Right atrium auricular region (tissue), 2 donors: ENCODE measurements around the gene ARSB. TPM values are rescaled to one million over a fixed set of nuclear protein-coding genes. Genes with fewer than 3 reads are reported as not detected.

ENCODE experiments used
- DNase-seq: peaks from one replicate; pipeline ENCODE4 v3.0.0-alpha.2; 2019; ENCODE audit warnings: low spot score
- H3K27ac ChIP-seq, 2 donors: fragments of 200-600 bp; sonication (generic); 1 replicate in 1 of 2; 2 replicates in 1 of 2; pipeline ENCODE4 v1.5.1; 2016 to 2019
- H3K27me3 ChIP-seq, 2 donors: fragments of 200-600 bp; sonication (generic); one replicate each; pipeline versions ENCODE4 v1.5.1 to v1.6.0; 2017 to 2019
- H3K36me3 ChIP-seq: fragments of 200-600 bp; sonication (generic); one replicate; pipeline ENCODE4 v1.5.1; 2016
- H3K4me1 ChIP-seq, 2 donors: fragments of 200-600 bp; sonication (generic); one replicate each; pipeline versions ENCODE4 v1.5.1 to v1.6.0; 2017 to 2019
- H3K4me3 ChIP-seq, 2 donors: fragments of 200-600 bp; sonication (generic); 1 replicate in 1 of 2; 2 replicates in 1 of 2; pipeline ENCODE4 v1.5.1; 2017 to 2019; ENCODE audit warnings: mild to moderate bottlenecking in 1 of 2, moderate library complexity in 1 of 2
- H3K9me3 ChIP-seq, 2 donors: fragments of 200-600 bp; sonication (generic); one replicate each; pipeline ENCODE4 v1.5.1; 2019
- total RNA-seq, 2 donors: library from RNA; depleted of rRNA; stranded (reverse); fragments of >200 nt; gene quantifications; one replicate each; pipeline ENCODE4 v1.1.0, GENCODE V29; 2016
- TF ChIP-seq, protein P1 (sequence below), 2 donors: fragments of 200-600 bp; sonication (generic); IDR thresholded peaks; one replicate each; pipeline ENCODE4 v1.5.1; 2019; ENCODE audit warnings: antibody characterized with exemption in 2 of 2

ARSB gene
- total RNA-seq, 2 donors from 2014 or later = 11.5 to 16.4 TPM

DNA sequence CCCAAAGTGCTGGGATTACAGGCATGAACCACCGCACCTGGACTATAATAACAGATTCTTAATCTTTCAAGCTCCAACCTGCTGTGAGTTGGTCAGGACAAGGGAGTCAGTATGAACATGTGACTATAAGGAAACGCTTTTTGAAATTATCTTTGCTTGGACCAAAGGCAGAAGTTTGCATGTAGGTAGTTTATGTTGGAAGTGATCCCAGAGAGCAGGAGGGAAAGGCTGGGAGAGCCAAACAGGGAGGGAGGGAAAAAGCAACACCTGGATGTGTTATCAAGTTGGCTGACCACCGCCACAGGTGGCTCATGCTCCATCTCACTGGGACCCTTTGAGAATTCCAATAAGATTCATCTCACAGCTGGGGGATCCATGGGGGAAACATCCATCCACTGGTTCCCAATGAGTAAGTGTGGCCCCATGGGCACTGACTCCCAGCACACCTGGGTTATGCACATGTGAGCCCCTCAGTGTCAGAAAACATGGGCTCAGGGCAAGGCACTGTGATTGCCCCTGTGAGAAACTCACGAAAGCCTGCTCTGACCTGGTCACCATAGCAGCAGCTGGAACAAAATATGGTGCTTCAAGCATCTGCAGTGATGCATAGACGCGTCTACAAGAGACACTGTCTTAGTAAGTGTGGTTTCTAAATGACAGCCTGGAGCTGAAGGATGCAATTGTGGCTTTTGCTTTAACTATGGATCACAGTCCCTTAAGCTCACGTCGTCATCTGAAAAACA, 62.1 kb downstream of the ARSB start:
- Histone ChIP-seq H3K36me3 (no peaks in the 10 kb centered on the region), H3K27me3 (no peaks in the 10 kb centered on the region), H3K27ac (no peak overlapping the region), H3K9me3 (no peaks in the 10 kb centered on the region), H3K4me1 (no peaks in the 10 kb centered on the region), H3K4me3 (no peak overlapping the region)
- no peak for DNase-seq
- TF ChIP-seq, protein P1, sequence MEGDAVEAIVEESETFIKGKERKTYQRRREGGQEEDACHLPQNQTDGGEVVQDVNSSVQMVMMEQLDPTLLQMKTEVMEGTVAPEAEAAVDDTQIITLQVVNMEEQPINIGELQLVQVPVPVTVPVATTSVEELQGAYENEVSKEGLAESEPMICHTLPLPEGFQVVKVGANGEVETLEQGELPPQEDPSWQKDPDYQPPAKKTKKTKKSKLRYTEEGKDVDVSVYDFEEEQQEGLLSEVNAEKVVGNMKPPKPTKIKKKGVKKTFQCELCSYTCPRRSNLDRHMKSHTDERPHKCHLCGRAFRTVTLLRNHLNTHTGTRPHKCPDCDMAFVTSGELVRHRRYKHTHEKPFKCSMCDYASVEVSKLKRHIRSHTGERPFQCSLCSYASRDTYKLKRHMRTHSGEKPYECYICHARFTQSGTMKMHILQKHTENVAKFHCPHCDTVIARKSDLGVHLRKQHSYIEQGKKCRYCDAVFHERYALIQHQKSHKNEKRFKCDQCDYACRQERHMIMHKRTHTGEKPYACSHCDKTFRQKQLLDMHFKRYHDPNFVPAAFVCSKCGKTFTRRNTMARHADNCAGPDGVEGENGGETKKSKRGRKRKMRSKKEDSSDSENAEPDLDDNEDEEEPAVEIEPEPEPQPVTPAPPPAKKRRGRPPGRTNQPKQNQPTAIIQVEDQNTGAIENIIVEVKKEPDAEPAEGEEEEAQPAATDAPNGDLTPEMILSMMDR (IDR thresholded peaks at IDR 0.05) = no peak

DNA sequence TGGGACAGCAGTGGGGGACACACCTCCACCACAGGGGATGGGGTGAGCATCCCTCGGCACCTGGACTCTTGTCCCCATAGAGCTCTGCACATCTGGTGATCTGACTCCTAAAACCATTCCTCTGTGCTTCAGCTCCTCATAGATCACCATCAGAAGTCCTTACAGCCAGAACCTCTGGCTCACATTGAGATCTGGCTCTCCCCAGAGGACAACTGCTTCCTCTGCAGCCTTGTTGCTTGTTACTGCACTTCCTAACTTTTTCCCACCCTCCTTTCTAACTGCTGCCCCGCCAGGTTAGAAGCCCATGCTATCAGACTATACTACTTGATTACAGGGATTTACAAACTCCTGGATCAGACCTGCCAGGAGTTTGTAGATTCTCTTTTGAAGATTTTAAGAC, 64.5 kb downstream of the ARSB start:
- no peaks in the 10 kb centered on the region for H3K4me1 ChIP-seq
- H3K9me3 ChIP-seq = no peaks in the 10 kb centered on the region
- no peak overlapping the region for H3K4me3 ChIP-seq
- H3K27ac ChIP-seq = no peak overlapping the region
- no peaks in the 10 kb centered on the region for H3K27me3 ChIP-seq
- TF ChIP-seq, protein P1 (IDR thresholded peaks at IDR 0.05) = peak in 1 of 2 donors; percentile 43
- H3K36me3 ChIP-seq = no peaks in the 10 kb centered on the region
- no peak for DNase-seq

DNA sequence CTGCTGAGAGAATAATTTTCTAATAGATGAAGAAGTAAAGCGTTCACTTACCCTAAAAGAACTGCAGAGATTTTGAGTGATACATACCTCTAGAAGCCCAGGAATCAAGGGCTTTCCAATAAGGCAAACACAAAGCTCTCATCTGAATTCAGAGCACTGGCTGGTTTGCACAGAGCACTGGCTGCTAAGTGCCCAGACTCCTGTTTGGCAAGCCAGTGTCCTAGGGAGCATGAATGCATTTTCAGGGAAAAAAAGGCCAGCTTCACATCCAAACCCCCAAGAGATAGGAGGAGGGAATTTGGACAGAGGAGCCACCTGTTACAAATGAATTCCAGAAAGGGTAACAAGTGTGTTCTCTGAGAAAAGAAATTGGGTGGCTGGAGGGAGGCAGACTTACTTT, 65.3 kb downstream of the ARSB start:
- TF ChIP-seq, protein P1 (IDR thresholded peaks at IDR 0.05) = no peak
- no peak overlapping the region for H3K4me3 ChIP-seq
- H3K36me3 ChIP-seq = no peaks in the 10 kb centered on the region
- no peaks in the 10 kb centered on the region for H3K9me3 ChIP-seq
- H3K27ac ChIP-seq = no peak overlapping the region
- H3K4me1 ChIP-seq = no peaks in the 10 kb centered on the region
- no peak for DNase-seq
- H3K27me3 ChIP-seq = no peaks in the 10 kb centered on the region

DNA sequence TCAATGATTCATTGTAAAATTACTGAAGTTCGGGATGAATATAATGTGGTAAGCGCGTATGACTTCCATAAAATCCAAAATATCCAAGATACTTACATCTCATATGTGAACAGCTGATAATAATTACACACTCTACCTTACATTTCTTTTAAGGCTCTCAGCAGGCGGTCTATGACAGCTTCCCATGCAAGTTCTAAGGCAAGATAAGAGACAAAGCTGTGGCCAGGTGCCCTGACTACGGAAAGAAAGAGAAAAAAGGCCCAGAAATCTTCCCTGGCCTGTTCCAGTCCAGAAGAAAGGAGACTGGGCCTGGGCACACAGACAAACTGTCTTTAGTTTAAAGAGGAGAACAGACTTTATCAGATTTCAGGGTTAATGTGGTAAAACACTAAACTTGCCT, 69.1 kb downstream of the ARSB start:
- Histone ChIP-seq H3K4me1 (peaks cover 0 to 3% of the 10 kb centered on the region in 2 donors), H3K27me3 (no peaks in the 10 kb centered on the region), H3K27ac (no peak overlapping the region), H3K4me3 (no peak overlapping the region), H3K9me3 (no peaks in the 10 kb centered on the region), H3K36me3 (no peaks in the 10 kb centered on the region)
- TF ChIP-seq, protein P1 (IDR thresholded peaks at IDR 0.05) = no peak
- no peak for DNase-seq

DNA sequence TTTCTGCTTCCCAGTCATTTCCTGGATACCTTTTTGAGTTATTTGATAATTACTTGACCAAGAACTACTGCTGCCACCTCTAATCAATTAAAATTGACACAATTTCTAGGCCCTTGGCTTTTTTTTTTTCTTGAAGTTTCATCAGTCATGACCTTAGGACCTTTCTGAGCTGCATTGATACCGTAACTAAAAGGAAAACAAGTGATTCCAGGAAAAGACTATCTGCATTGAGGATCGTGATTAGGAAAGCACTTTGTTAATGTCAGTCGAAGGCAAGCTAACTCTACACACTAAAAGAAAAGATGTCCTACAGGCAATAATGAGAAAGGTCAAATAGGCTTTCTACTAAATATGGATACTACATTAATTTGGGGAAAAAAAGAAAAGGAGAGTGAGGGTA, 69.9 kb downstream of the ARSB start:
- no peaks in the 10 kb centered on the region for H3K9me3 ChIP-seq
- TF ChIP-seq, protein P1 (IDR thresholded peaks at IDR 0.05) = no peak
- no peak overlapping the region for H3K4me3 ChIP-seq
- H3K27ac ChIP-seq = no peak overlapping the region
- no peaks in the 10 kb centered on the region for H3K27me3 ChIP-seq
- no peaks in the 10 kb centered on the region for H3K36me3 ChIP-seq
- DNase-seq = no peak
- H3K4me1 ChIP-seq = peaks cover 0 to 3% of the 10 kb centered on the region in 2 donors

DNA sequence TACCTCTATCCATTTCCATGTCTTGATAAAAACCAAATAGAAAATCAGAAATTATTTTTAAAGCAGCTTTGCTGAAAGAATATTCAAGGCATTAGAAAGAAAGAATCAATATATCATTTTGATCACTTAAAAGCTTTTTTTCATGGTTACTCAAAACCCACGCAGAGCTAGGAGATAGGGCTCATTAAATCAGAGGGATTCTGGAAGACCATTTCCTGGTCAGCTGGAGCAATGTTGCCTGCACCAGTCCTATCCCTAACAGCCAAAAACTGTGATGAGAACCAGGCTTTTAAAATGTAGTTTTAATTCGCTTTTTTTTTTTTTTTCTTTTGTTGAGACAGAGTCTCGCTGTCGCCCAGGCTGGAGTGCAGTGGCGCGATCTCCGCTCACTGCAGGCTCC, 72.3 kb downstream of the ARSB start:
- H3K4me1 ChIP-seq = peaks cover 0 to 21% of the 10 kb centered on the region in 2 donors
- H3K36me3 ChIP-seq = no peaks in the 10 kb centered on the region
- no peak overlapping the region for H3K27ac ChIP-seq
- no peaks in the 10 kb centered on the region for H3K9me3 ChIP-seq
- DNase-seq = no peak
- no peak overlapping the region for H3K4me3 ChIP-seq
- H3K27me3 ChIP-seq = no peaks in the 10 kb centered on the region
- TF ChIP-seq, protein P1 (IDR thresholded peaks at IDR 0.05) = no peak
